Mucosa of gallbladder (tissue), 1 donor: ENCODE results near the gene CDK5RAP1. TPM values are rescaled to one million over a fixed set of nuclear protein-coding genes. Genes with fewer than 3 reads are reported as not detected.
"Not testable (repeated sequence)": the region's sequence is repeated elsewhere in the genome, so short reads cannot be mapped to it uniquely, and the experiment has no call there.

Source experiments
- DNase-seq: peaks from one replicate; pipeline ENCODE4 v3.0.0-alpha.2; 2020; ENCODE audit warnings: low spot score
- total RNA-seq: library from RNA; stranded (reverse); gene quantifications from one replicate; pipeline ENCODE4 v1.2.1, GENCODE V29; 2021
- donor health status: DM: no; HTN: no; CAD: no.

Gene CDK5RAP1
- total RNA-seq, 1 donor from 2014 or later = 18.7 TPM

- DNase-seq = no peak
Measured at GRCh38 chr20:33419140-33419974, 18.0 kb upstream of the CDK5RAP1 start.

GRCh38 chr20:33418033-33418432, 16.7 kb upstream of the CDK5RAP1 start:
- no peak for DNase-seq

DNA sequence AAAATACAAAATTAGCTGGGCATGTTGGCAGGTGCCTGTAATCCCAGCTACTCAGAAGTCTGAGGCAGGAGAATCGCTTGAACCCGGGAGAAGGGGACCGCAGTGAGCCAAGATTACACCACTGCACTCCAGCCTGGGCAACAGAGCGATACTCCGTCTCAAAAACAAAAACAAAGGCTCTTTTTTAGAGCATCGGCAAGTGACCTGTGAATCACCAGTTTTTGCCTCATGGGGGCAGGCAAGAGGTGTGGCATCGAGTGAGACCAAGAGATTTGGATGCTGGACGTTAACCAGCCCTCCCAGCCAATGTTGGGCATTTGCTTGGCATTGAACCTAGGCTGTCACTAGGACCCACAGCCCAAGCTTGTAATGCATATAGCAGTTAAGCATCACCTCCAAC, 14.6 kb upstream of the CDK5RAP1 start:
- peak; percentile 21 for DNase-seq

DNA sequence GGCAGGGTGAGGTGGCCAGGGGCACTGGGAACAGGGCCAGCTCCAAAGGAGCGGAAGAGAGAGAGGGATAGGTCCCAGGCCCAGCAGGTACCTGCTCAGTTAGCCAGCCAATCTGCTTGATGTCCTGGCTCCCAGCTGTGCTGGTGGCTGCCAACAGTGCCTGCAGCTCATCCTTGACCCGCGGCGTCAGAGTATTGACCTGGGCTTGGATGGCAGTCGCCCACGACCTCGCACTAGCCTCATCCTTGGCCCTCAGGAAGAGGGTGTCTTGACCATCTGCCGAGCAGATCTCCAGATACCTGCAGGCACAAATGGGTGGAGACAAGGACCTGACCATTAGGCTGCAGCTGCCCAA, 11.1 kb upstream of the CDK5RAP1 start:
- DNase-seq = no peak

DNA sequence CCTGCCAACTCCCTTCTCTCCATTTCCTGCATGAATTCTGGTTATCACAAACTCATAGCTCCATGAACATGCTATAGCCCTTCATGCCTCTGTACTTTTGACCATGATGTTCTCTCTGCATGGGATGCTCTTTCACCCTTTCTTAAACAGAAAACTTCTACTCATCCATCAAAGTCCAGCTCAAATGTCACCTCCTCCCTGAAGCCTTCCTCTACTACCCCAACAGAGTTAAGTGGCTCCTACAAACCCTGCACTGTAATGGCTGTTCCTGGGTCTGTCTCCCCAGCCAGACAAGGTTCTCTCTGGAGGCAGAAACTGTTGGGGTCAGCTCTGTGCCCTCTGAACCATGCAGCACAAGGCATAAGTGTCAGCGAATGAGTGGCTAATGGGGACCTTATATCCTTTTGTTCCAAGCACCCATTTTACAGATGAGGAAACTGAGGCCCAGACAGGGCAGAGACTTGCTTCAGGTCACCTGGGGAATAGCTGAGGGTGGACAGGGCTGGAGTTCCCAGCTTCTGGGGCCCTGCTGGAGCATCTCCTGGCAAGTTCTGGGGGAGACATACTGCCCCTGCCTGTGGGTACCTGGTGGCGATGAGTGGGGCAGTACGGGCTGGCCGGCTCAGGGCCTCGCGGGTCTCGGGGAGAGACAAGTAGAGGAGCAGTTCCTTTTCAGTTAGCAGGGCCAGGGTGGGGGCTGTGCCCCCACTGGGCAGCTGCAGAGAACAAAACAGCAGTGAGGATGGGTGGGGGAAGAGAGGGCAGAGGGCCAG, 10.6 kb upstream of the CDK5RAP1 start:
- no peak for DNase-seq

- no peak for DNase-seq
Measured at GRCh38 chr20:33411242-33411641, 9.9 kb upstream of the CDK5RAP1 start.

- no peak for DNase-seq
Measured at GRCh38 chr20:33410081-33410742, 8.9 kb upstream of the CDK5RAP1 start.

DNA sequence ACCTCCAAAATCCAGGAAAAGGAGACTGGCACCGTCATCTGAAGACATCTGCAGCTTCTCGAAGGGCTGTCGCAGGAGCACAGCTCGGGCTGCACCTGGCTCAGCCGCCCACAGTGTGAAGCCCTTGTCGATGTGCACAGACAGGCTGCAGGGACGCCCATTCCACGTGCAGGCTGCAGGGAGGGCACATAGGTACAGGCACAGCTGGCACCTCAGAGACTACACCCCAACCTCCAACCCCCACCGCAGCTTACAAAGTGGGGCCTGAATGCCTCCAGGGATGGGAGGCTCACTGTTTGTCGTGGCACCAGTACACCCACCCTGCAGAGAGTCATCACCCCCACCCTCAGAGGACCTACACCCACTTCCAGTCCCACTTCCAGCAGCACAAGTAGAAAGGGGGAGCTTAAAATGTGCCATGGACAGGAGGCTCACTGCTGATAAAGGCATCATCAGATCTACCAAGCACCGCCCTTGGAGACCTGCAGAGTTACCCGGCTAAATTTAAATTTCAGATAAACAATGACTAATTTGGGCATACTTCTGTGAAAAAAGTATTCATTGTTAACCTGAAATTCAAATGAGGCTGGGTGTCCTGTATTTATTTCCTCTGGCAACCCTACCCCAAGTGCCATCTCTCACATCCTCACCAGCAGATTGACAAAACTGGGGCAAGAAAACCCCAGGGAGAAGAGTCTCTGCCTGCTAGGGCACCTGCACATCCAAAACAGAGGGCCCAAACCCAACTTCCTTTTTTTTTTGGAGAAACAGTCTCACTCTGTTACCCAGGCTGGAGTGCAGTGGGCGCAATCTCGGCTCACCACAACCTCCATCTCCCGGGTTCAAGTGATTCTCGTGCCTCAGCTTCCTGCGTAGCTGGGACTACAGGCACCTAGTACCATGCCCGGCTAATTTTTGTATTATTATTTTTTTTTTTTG, 7.7 kb upstream of the CDK5RAP1 start:
- no peak for DNase-seq

DNA sequence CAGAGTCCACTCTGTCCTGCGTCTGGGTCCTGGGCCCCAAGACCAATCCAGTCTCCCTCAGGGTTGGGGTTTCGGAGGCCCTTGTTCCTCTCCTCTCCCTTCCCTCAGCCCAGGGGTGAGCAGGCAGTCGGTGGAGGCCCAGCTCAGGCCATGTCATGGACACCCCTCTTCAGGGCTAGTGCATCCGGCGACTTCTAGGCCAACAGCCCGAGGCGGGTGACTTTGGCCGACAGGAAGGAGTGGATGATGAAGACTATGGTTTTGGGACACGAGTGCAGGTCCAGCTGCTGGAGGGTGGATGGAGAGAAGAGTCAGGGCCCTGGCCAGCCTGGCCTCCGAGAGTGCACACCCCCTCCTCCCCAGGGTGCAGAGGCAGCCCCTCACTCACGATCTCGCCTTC, 7.0 kb upstream of the CDK5RAP1 start:
- no peak for DNase-seq

- DNase-seq = no peak
Measured at GRCh38 chr20:33407796-33408195, 6.5 kb upstream of the CDK5RAP1 start.

- DNase-seq = no peak
Measured at GRCh38 chr20:33407251-33407650, 5.9 kb upstream of the CDK5RAP1 start.

DNA sequence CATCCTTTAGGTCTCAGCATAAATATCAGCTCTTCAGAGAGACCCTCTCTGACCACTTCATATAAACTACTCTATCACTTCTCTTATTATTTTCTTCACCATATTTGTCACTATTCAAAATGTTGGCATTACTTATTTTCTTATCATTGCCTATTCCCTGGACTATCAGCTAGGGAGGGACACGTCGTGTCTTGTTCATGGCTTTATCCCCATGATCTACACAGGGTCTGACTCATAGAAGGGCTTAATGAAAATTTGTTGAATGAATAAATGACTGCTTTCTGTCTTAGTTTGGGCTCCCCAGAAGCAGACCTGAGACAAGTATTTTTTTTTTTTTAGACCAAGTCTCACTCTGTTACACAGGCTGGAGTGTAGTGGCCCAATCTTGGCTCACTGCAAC, 3.0 kb upstream of the CDK5RAP1 start:
- DNase-seq = no peak

DNA sequence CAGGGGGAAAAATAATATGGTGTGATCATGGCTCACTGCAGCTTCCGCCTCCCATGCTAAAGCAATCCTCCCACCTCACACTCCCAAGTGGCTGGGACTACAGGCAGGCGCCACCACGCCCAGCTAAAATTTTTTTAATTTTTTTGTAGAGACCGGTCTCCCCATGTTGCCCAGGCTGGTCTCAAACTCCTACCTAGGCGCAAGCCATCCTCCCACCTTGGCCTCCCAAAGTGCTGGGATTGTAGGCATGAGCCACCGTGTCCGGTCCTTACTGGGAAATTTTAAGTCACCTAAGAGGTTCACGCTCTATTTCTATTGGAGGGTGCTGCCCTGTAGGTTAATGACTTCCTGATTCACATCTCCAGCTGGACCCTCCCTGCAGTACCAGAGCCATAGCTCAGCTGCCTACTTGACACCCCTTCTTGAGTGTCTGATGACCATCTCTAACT, 626 bp upstream of the CDK5RAP1 start:
- DNase-seq = no peak

GRCh38 chr20:33400812-33401183, 521 bp downstream of the CDK5RAP1 start:
- DNase-seq = no peak

- no peak for DNase-seq
Measured at GRCh38 chr20:33399924-33400323, 1.4 kb downstream of the CDK5RAP1 start.

- no peak for DNase-seq
Measured at GRCh38 chr20:33394718-33395117, 6.6 kb downstream of the CDK5RAP1 start.

DNA sequence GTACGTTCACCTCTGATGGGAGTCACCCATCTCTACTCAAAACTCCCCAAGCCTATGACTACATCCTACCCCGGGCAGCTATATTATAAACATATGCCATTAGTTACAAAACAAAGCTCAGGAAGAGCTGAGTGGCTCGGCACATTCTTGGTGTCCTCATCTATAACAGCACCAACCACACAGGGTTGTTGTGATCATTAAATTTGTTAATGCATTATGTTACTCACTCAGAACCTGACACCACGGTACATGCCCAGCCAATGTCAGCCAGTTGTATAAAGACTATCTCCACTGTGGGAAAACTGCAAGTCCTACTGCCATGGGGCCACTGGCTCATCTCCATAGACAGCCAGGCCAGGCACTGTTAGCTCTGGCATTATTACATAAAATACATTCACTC, 7.7 kb downstream of the CDK5RAP1 start:
- DNase-seq = no peak

DNA sequence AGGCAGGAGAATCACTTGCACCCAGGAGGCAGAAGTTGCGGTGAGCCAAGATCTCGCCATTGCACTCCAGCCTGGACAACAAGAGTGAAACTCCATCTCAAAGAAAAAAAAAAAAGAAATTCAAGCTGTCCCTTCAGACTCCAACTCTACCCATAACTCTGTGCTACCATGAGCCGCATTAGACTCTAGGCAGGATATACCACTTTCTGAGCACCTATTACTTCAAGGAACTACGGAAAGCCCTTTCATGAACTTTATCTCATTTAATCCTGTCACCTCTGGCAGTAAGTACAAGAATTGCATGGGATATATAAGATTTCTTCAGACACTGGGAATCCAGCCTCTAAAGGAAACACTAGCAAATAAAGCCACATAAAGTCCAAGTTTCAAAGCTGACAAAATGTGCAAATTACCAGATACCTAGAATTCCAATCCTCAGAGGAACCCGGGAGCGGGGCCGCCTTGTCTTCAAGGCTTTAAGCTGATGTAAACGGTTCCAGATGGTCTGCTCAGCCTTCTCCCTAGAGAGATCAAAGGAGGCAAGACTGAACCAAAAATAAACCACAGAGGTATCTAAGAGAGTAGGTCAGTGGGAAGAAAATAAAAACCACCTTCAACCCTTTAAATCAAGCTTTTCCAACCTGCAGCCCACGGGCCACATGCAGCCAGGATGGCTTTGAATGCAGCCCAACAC, 9.4 kb downstream of the CDK5RAP1 start:
- no peak for DNase-seq

GRCh38 chr20:33389326-33389725, 12.0 kb downstream of the CDK5RAP1 start:
- DNase-seq = not testable (repeated sequence)

DNA sequence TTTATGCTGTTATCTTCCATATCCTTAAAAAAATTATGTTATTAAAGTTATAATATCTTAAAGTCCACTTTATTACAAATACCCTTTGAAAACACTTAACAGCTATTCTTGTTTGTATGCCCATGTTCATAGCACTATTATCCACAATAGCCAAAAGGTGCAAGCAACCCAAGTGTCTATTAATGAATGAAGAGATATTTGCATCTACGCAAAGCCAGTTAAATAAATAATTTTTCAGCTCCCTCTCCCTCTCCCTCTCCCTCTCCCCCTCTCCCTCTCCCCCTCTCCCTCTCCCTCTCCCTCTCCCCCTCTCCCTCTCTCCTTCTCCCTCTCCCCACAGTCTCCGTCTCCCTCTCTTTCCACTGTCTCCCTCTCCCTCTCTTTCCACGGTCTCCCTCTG, 13.1 kb downstream of the CDK5RAP1 start:
- DNase-seq = no peak

GRCh38 chr20:33387177-33387576, 14.1 kb downstream of the CDK5RAP1 start:
- no peak for DNase-seq
